Heart left ventricle (tissue), 13 donors: ENCODE data around the gene MME.

Experiments
- CTCF ChIP-seq, 12 donors: fragments of 200-600 bp; sonication (generic) in 4 of 12; IDR thresholded peaks; one replicate each; pipeline versions ENCODE4 v1.5.0 to v1.8.0; 2018 to 2022; ENCODE audit warnings: antibody characterized with exemption in 12 of 12, mild to moderate bottlenecking in 5 of 12
- POLR2A ChIP-seq, 2 donors: fragments of 450-650 bp; IDR thresholded peaks; one replicate each; pipeline ENCODE4 v1.6.1; 2017; ENCODE audit warnings: antibody characterized with exemption in 2 of 2, mild to moderate bottlenecking in 2 of 2, moderate library complexity in 2 of 2
- donor health status: ischemic (EF 13 %, LVEDD 7.1; RV severe dilation, severe dysfunction).
- donor health status: DM: no; HTN: yes; CAD: no.
- donor health status: DM: no; HTN: no; CAD: no.
- donor health status: ischemic (EF 25% LVEDD 6.9; RV normal size, moderate dysfunction).
- donor health status: ischemic (EF 25% LVEDD 5.7; RV mildly dilated, moderate dysfunction).
- donor health status: ischemic (EF 35%, LVEDD 5.7; RV mildly dilated, moderate dysfunction).
- donor health status: nonischemic (EF 11% LVEDD 7.7; RV severe dilation, severe dysfunction).
- donor health status: DM: yes; HTN: yes; CAD: no.
- donor health status: PGD.
- donor health status: ischemic (EF 29% LVEDD 5.4; RV normal size, mild dysfunction).
- donor health status: nonischemic (EF 23%, LVEDD 6.1; RV moderate dilation, normal function).

GRCh38 chr3:155078711-155079467, 1.2 kb upstream of the MME start:
- TF ChIP-seq CTCF (IDR thresholded peaks at IDR 0.05) (no peak), POLR2A (IDR thresholded peaks at IDR 0.05) (no peak)
